Measurements from ENCODE around the gene BTF3L4.

GRCh38 chr1:52053862-52054261 is 2.2 kb upstream of the BTF3L4 start:
- TF ChIP-seq EZH2 (IDR thresholded peaks at IDR 0.05; ENCODE audit: insufficient read depth, low read length) (no peak), CTCF (IDR thresholded peaks at IDR 0.05; ENCODE audit: insufficient read depth, low read depth, low read length) (no peak)

Data from astrocyte (in vitro differentiated cells and primary cell).